ENCODE results near the gene UACA. TPM values are rescaled to one million over a fixed set of nuclear protein-coding genes. Genes with fewer than 3 reads are reported as not detected.

UACA gene
- total and polyA plus RNA-seq, 9 of the 15 experiments (the other 6 are each of a cell fraction or from before 2014, with no cell fraction given): 0.06 to 0.33 (median 0.15) TPM; not detected in 5

- peaks cover 0 to 4% of the 10 kb centered on the region in 2 experiments; a peak in 1 of 5 replicates for H3K27me3 ChIP-seq (ENCODE audit: control insufficient read depth in 2 of 2, insufficient read depth in 2 of 2, low read length in 2 of 2)
- FAIRE-seq: no peak
- CTCF ChIA-PET (ENCODE audit: low intra/inter-chr PET ratio): no interaction called here
- POLR2A ChIA-PET: no interaction called here
- H3K4me1 ChIP-seq (replicated peaks in 1 of 2; ENCODE audit: control insufficient read depth in 2 of 2, insufficient read depth in 2 of 2, low read length in 2 of 2): no peaks in the 10 kb centered on the region
- H3K79me2 ChIP-seq (ENCODE audit: control insufficient read depth, insufficient read depth, low read length): no peaks in the 10 kb centered on the region
- no peaks in the 10 kb centered on the region for H3K9me3 ChIP-seq (replicated peaks; ENCODE audit: control insufficient read depth, insufficient read depth, low read depth, low read length)
- no peak for DNase-seq (ENCODE audit: extremely low read depth in 1 of 4, low spot score in 3 of 4)
- no TSS peak for BruUV-seq (replicated peaks)
- 1% methylated on average over 4 of the region's 4 CpGs for WGBS (ENCODE audit: insufficient coverage, low coverage, missing lambda C conversion rate)
- in situ Hi-C loops (cut with MboI): no loop called here
- no peak overlapping the region for H3K27ac ChIP-seq (ENCODE audit: extremely low read depth, low read depth, low read length)
- H3K4me2 ChIP-seq (ENCODE audit: insufficient read depth, low read length): no peak overlapping the region
- H3K4me3 ChIP-seq: no peak overlapping the region
- H2AFZ ChIP-seq (ENCODE audit: low read depth, low read length): no peak overlapping the region
- intact Hi-C loops (cut with micrococcal nuclease): no loop called here
- no peaks in the 10 kb centered on the region for H3K9me1 ChIP-seq (ENCODE audit: control insufficient read depth, insufficient read depth, low read length)
- no peak for ATAC-seq
- H4K20me1 ChIP-seq (replicated peaks; ENCODE audit: control insufficient read depth, insufficient read depth, low read length): no peaks in the 10 kb centered on the region
- H3K36me3 ChIP-seq (ENCODE audit: control insufficient read depth, insufficient read depth, low read length): no peaks in the 10 kb centered on the region
- no peak overlapping the region for H3K9ac ChIP-seq (ENCODE audit: insufficient read depth in 1 of 2, low read depth in 2 of 2, low read length in 2 of 2)
- TF ChIP-seq RBM15 (IDR thresholded peaks at IDR 0.05; ENCODE audit: insufficient read depth, low read length): no peak
- TF ChIP-seq ZNF280A (IDR thresholded peaks at IDR 0.05; ENCODE audit: low read depth, partially characterized antibody): no peak
- no peak for TF ChIP-seq NBN (IDR thresholded peaks at IDR 0.05; ENCODE audit: low read depth)
- TF ChIP-seq ZNF561 (CRISPR knock-in tag; conservative IDR thresholded peaks at IDR 0.05): no peak
- TF ChIP-seq MGA (IDR thresholded peaks at IDR 0.05): no peak
- no peak for TF ChIP-seq ZNF584 (CRISPR knock-in tag; IDR thresholded peaks at IDR 0.05; ENCODE audit: low read depth)
- TF ChIP-seq, protein P1, sequence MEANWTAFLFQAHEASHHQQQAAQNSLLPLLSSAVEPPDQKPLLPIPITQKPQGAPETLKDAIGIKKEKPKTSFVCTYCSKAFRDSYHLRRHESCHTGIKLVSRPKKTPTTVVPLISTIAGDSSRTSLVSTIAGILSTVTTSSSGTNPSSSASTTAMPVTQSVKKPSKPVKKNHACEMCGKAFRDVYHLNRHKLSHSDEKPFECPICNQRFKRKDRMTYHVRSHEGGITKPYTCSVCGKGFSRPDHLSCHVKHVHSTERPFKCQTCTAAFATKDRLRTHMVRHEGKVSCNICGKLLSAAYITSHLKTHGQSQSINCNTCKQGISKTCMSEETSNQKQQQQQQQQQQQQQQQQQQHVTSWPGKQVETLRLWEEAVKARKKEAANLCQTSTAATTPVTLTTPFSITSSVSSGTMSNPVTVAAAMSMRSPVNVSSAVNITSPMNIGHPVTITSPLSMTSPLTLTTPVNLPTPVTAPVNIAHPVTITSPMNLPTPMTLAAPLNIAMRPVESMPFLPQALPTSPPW (CRISPR knock-in tag; IDR thresholded peaks at IDR 0.05): no peak
Observed at GRCh38 chr15:70707686-70708300, 55.6 kb downstream of the UACA start.

Measured in K562 (cell line).